Activated CD4-positive, alpha-beta T cell treated with anti-CD3 and anti-CD28 coated beads for 4 hours (primary cell): ENCODE measurements around the gene MOB3B.

Source experiments
- DNase-seq, 2 donors: peaks; one replicate each; pipeline ENCODE4 v3.0.0-alpha.2; 2020

MOB3B gene

GRCh38 chr9:27333241-27334052 lies 196.2 kb downstream of the MOB3B start:
- DNase-seq = peak; percentile 32 to 51

- DNase-seq = no peak
Observed at GRCh38 chr9:27331393-27331792, 198.2 kb downstream of the MOB3B start.

GRCh38 chr9:27329291-27329690 lies 200.3 kb downstream of the MOB3B start:
- no peak for DNase-seq

GRCh38 chr9:27328483-27328882 lies 201.1 kb downstream of the MOB3B start:
- no peak for DNase-seq

GRCh38 chr9:27311184-27311583 lies 218.4 kb downstream of the MOB3B start:
- DNase-seq = no peak

GRCh38 chr9:27310582-27310981 lies 219.0 kb downstream of the MOB3B start:
- DNase-seq = no peak

- no peak for DNase-seq
Observed at GRCh38 chr9:27308691-27309390, 220.8 kb downstream of the MOB3B start.

GRCh38 chr9:27304521-27304920 lies 225.1 kb downstream of the MOB3B start:
- no peak for DNase-seq

GRCh38 chr9:27303219-27303618 lies 226.4 kb downstream of the MOB3B start:
- DNase-seq = no peak

GRCh38 chr9:27297050-27297449 lies 232.6 kb downstream of the MOB3B start, which contains the start of gene EQTN:
TSS of gene EQTN (minus strand) at chr9:27297150. CDS start at chr9:27297055, 95 bp downstream.
- DNase-seq = no peak

GRCh38 chr9:27293996-27294395 lies 235.6 kb downstream of the MOB3B start:
- DNase-seq = no peak

- DNase-seq = no peak
Observed at GRCh38 chr9:27292659-27293405, 236.8 kb downstream of the MOB3B start.

- no peak for DNase-seq
Observed at GRCh38 chr9:27291292-27291691, 238.3 kb downstream of the MOB3B start.

GRCh38 chr9:27282269-27282668 lies 247.3 kb downstream of the MOB3B start:
- no peak for DNase-seq

GRCh38 chr9:27280860-27281259 lies 248.8 kb downstream of the MOB3B start:
- no peak for DNase-seq

GRCh38 chr9:27280249-27280648 lies 249.4 kb downstream of the MOB3B start:
- DNase-seq = no peak

GRCh38 chr9:27279611-27280010 lies 250.0 kb downstream of the MOB3B start:
- DNase-seq = no peak

GRCh38 chr9:27278374-27278773 lies 251.2 kb downstream of the MOB3B start:
- no peak for DNase-seq

- DNase-seq = peak in 1 of 2 donors; percentile 2
Observed at GRCh38 chr9:27276193-27277030, 253.2 kb downstream of the MOB3B start.
